ENCODE results near the gene AMMECR1L.
"Not testable (repeated sequence)": the region's sequence is repeated elsewhere in the genome, so short reads cannot be mapped to it uniquely, and the experiment has no call there.

Gene AMMECR1L

DNA sequence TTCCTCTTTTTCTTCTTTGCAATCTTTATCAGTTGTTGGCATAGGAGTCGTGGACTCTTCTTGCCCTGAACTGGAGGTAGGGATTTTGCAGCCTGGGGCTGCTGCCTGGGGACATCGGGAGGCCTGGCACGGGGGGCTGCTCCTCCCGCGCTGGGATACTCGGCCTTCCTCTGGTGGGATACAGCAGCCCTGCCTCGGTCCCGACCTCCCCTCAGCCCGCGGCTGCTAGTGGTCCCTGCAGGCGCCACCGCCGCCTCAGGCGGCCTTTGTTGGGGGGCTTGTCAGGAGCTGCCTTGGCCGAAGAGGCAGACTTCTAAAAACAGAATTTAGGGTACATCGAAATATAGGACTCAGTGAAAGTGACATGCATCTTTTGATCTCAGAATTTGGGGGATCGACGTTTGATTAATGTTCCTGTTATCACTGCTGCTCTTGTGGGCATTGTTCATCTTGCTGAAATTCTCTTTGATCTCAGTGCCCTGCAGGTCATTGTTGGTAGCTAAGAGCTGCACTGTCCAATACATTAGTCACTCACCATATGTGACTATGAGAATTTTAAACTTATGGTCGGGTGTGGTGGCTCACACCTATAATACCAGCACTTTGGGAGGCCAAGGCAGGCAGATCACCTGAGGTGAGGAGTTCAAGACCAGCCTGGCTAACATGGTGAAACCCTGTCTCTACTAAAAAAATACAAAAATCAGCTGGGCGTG lies 44.1 kb downstream of the AMMECR1L start:
- no peaks in the 10 kb centered on the region for H3K9me3 Mint-ChIP-seq
- H3K36me3 Mint-ChIP-seq (ENCODE audit: low read depth), result peaks cover 14% of the 10 kb centered on the region
- H3K27me3 Mint-ChIP-seq (ENCODE audit: low read depth), result no peaks in the 10 kb centered on the region
- no peak overlapping the region for H3K4me3 Mint-ChIP-seq
- H3K4me1 Mint-ChIP-seq (ENCODE audit: low read depth), result peaks cover 6% of the 10 kb centered on the region
- no peak for DNase-seq (ENCODE audit: low spot score)
- H3K27ac Mint-ChIP-seq, result no peak overlapping the region

- H3K9me3 Mint-ChIP-seq, result no peaks in the 10 kb centered on the region
- no peak overlapping the region for H3K4me3 Mint-ChIP-seq
- H3K4me1 Mint-ChIP-seq (ENCODE audit: low read depth), result peaks cover 6% of the 10 kb centered on the region
- peaks cover 10% of the 10 kb centered on the region for H3K36me3 Mint-ChIP-seq (ENCODE audit: low read depth)
- no peak for DNase-seq (ENCODE audit: low spot score)
- H3K27ac Mint-ChIP-seq, result no peak overlapping the region
- H3K27me3 Mint-ChIP-seq (ENCODE audit: low read depth), result no peaks in the 10 kb centered on the region
Measured at GRCh38 chr2:127840893-127841292, 44.9 kb downstream of the AMMECR1L start.

DNA sequence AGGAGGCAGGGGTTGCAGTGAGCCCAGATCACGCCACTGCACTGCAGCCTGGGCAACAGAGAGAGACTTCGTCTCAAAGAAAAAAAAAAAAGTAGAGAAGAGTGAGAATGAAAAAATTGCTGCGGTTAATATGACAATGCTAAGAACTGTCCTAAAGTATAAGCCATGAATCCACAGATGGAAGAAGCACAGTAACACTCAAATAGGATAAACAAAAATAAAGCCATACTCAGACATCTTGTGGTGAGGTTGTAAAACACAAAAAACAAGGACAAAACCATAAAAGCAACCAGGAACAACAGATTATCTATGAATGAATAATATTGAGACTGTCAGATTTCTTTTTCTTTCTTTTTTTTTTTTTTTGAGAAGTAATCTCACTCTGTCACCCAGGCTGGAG lies 50.8 kb downstream of the AMMECR1L start:
- Mint-ChIP-seq H3K4me1 (ENCODE audit: low read depth) (peaks cover 11% of the 10 kb centered on the region), H3K9me3 (no peaks in the 10 kb centered on the region), H3K27me3 (ENCODE audit: low read depth) (no peaks in the 10 kb centered on the region), H3K4me3 (no peak overlapping the region), H3K27ac (no peak overlapping the region), H3K36me3 (ENCODE audit: low read depth) (no peaks in the 10 kb centered on the region)
- no peak for DNase-seq (ENCODE audit: low spot score)

DNA sequence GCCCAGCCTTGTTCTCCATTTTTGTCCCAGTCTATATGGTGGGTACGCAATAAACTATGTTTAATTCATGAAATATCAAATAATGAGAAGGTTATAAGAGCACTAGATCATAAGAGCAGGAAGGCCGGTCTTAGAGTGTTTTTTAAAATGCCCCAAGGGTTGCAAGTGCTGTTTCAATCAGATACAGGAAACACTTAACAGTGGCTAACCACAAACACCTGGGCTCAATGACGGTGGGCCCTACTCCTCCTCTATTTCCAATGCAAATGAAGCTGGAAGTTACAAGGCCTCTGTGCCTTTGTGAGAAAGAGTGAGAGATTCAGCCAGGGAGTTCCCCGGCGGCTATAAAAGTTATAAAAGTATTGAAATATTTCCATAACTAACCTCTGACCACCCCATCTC lies 55.9 kb downstream of the AMMECR1L start:
- peak; percentile 73 for DNase-seq (ENCODE audit: low spot score)
- Mint-ChIP-seq H3K9me3 (peaks cover 30% of the 10 kb centered on the region), H3K27me3 (ENCODE audit: low read depth) (no peaks in the 10 kb centered on the region), H3K4me3 (peak overlapping the region; percentile 52), H3K4me1 (ENCODE audit: low read depth) (peaks cover 23% of the 10 kb centered on the region), H3K36me3 (ENCODE audit: low read depth) (peaks cover 17% of the 10 kb centered on the region), H3K27ac (peak overlapping the region; percentile 83)

- H3K27me3 Mint-ChIP-seq (ENCODE audit: low read depth); DNase-seq (ENCODE audit: low spot score); H3K4me3 Mint-ChIP-seq; H3K27ac Mint-ChIP-seq: not testable (repeated sequence)
- Mint-ChIP-seq H3K4me1 (ENCODE audit: low read depth) (peaks cover 17% of the 10 kb centered on the region), H3K36me3 (ENCODE audit: low read depth) (peaks cover 17% of the 10 kb centered on the region), H3K9me3 (peaks cover 30% of the 10 kb centered on the region)
Measured at GRCh38 chr2:127826708-127827107, 59.0 kb downstream of the AMMECR1L start.

DNA sequence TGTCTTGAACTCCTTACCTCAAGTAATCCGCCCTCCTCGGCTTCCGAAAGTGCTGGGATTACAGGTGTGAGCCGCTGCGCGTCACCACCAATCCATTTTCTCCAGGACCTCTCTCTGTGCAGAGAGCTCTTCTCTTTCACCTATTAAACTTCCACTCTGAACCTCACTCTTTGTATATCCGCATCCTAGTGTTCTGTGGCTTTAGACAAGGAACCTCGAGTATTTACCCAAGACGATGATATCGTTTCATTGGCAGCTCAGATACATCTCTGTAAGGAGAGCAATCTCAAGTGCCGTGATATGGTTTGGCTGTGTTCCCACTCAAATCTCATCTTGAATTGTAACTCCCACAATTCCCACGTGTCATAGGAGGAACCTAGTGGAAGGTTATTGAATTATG lies 59.7 kb downstream of the AMMECR1L start:
- peaks cover 17% of the 10 kb centered on the region for H3K36me3 Mint-ChIP-seq (ENCODE audit: low read depth)
- no peak overlapping the region for H3K4me3 Mint-ChIP-seq
- H3K27ac Mint-ChIP-seq, result no peak overlapping the region
- DNase-seq (ENCODE audit: low spot score), result no peak
- peaks cover 2% of the 10 kb centered on the region for H3K27me3 Mint-ChIP-seq (ENCODE audit: low read depth)
- H3K9me3 Mint-ChIP-seq, result peaks cover 35% of the 10 kb centered on the region
- H3K4me1 Mint-ChIP-seq (ENCODE audit: low read depth), result peaks cover 15% of the 10 kb centered on the region

DNA sequence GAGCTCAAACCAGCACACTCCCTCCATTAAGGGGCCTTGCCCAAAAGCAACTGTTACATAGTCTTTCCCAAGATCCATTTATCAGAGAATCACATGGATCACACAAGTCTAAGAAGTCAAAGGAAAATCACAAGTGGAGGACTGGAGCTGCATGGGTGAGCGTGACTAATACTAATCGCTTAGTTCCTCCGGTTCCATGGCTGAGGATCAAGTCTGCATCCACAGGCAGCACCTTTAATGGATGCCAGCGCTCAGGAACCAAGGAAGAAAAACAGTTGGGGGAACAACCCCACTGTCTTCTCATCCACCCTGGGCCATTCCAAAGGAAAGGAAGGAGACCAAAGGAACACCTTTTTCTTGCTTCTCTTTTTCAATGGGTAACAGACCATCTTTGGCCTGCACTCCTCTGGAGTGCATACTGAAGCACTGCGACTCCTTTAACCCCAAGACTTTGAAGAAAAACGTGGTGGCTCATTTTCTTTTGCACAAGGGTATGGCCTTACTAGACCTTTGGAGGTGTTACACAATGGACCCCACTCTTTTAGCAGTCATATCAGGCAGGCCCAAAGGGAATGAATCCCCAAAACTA lies 65.6 kb downstream of the AMMECR1L start:
- Mint-ChIP-seq H3K27me3 (ENCODE audit: low read depth) (peaks cover 21% of the 10 kb centered on the region), H3K4me1 (ENCODE audit: low read depth) (no peaks in the 10 kb centered on the region), H3K27ac (no peak overlapping the region), H3K9me3 (peaks cover 24% of the 10 kb centered on the region), H3K4me3 (no peak overlapping the region), H3K36me3 (ENCODE audit: low read depth) (no peaks in the 10 kb centered on the region)
- DNase-seq (ENCODE audit: low spot score), result no peak

- H3K27me3 Mint-ChIP-seq (ENCODE audit: low read depth), result peaks cover 25% of the 10 kb centered on the region
- H3K36me3 Mint-ChIP-seq (ENCODE audit: low read depth), result no peaks in the 10 kb centered on the region
- no peak for DNase-seq (ENCODE audit: low spot score)
- no peak overlapping the region for H3K4me3 Mint-ChIP-seq
- H3K4me1 Mint-ChIP-seq (ENCODE audit: low read depth), result no peaks in the 10 kb centered on the region
- H3K27ac Mint-ChIP-seq, result no peak overlapping the region
- H3K9me3 Mint-ChIP-seq, result peaks cover 24% of the 10 kb centered on the region
Measured at GRCh38 chr2:127818794-127819425, 66.8 kb downstream of the AMMECR1L start.

- no peak overlapping the region for H3K4me3 Mint-ChIP-seq
- H3K27ac Mint-ChIP-seq, result no peak overlapping the region
- peaks cover 26% of the 10 kb centered on the region for H3K27me3 Mint-ChIP-seq (ENCODE audit: low read depth)
- no peak for DNase-seq (ENCODE audit: low spot score)
- H3K4me1 Mint-ChIP-seq (ENCODE audit: low read depth), result no peaks in the 10 kb centered on the region
- H3K36me3 Mint-ChIP-seq (ENCODE audit: low read depth), result no peaks in the 10 kb centered on the region
- H3K9me3 Mint-ChIP-seq, result peaks cover 24% of the 10 kb centered on the region
Measured at GRCh38 chr2:127818241-127818640, 67.5 kb downstream of the AMMECR1L start.

DNA sequence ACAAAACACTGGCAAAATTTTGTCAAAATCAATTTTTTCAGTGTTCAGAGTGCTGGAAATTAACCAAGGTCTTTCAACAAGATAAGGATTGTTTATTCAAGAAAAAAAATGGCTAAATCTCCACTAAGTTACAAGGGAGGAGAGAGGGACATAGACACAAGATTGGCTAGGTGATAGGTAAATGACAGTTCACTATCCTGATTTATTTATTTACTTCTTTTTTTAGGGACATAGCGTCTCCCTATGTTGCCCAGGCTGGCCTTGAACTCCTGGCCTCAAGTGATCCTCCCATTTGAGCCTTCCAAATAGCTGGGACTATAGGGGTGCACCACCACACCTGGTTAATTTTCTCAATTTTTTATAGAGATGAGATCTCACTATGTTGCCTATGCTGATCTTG lies 71.1 kb downstream of the AMMECR1L start:
- no peak overlapping the region for H3K4me3 Mint-ChIP-seq
- peaks cover 8% of the 10 kb centered on the region for H3K36me3 Mint-ChIP-seq (ENCODE audit: low read depth)
- peaks cover 13% of the 10 kb centered on the region for H3K9me3 Mint-ChIP-seq
- peaks cover 9% of the 10 kb centered on the region for H3K4me1 Mint-ChIP-seq (ENCODE audit: low read depth)
- peaks cover 25% of the 10 kb centered on the region for H3K27me3 Mint-ChIP-seq (ENCODE audit: low read depth)
- H3K27ac Mint-ChIP-seq, result no peak overlapping the region
- DNase-seq (ENCODE audit: low spot score), result no peak

DNA sequence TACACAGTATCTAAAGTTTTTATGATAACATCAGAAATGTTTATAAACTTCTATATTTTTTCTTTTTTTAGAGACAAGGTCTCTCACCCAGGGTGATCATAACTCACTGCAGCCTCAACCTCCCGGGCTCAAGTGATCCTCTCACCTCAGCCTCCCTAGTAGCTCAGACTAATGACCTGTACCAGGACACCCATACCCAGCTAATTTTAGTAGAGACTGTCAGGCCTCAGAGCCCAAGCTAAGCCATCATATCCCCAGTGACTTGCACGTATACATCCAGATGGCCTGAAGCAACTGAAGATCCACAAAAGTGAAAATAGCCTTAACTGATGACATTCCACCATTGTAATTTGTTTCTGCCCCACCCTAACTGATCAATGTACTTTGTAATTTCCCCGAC lies 73.3 kb downstream of the AMMECR1L start:
- H3K27ac Mint-ChIP-seq; DNase-seq (ENCODE audit: low spot score); H3K9me3 Mint-ChIP-seq: not testable (repeated sequence)
- peak overlapping the region; percentile 61 for H3K4me3 Mint-ChIP-seq
- peaks cover 16% of the 10 kb centered on the region for H3K27me3 Mint-ChIP-seq (ENCODE audit: low read depth)
- H3K36me3 Mint-ChIP-seq (ENCODE audit: low read depth), result peaks cover 18% of the 10 kb centered on the region
- peaks cover 19% of the 10 kb centered on the region for H3K4me1 Mint-ChIP-seq (ENCODE audit: low read depth)
